ENCODE data around the gene NRG3.

- TF ChIP-seq CTCF (IDR thresholded peaks at IDR 0.05) (no peak), POLR2A (IDR thresholded peaks at IDR 0.05) (no peak), POLR2AphosphoS5 (IDR thresholded peaks at IDR 0.05) (no peak)
Measured at GRCh38 chr10:82210331-82210730, 335.3 kb downstream of the NRG3 start.

All from transverse colon (tissue), 4 donors.